ENCODE results near the gene MYADML2.
"Not testable (repeated sequence)": the region's sequence is repeated elsewhere in the genome, so short reads cannot be mapped to it uniquely, and the experiment has no call there.

The MYADML2 gene

DNA sequence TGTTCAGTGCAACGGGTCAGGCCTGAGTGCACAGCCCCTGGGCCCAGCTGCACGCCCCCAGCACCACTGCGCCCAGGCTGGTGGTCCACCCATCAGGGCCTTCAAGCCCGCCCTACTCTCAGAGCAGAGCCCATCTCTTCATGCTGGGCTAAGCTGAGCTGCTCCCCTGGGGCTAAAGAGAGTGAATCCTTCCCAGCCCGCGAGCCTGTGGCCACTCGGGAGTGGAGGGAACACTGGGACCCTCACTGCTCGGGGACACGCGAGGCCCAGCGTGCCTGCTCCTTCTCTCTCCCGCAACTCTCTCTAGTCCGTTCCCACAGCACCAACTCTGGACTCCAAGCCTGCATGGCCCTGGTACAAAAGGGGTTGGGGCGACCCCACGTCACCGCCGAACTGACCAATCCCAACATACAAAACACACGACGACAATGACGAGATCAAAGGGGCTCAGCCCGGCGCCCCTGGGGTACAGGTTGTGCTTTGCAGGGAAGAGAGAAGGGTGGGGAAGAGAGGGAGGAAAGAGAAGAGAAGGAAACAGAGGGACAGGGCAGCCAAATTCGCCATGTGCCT lies 25.0 kb downstream of the MYADML2 start:
- no peak for DNase-seq
- 97% methylated on average over 13 of the region's 23 CpGs for WGBS (ENCODE audit: insufficient coverage)
- POLR2A ChIA-PET, result no interaction called here
- no peaks in the 10 kb centered on the region for H3K27me3 ChIP-seq (replicated peaks in 2 of 5; ENCODE audit: control insufficient read depth in 4 of 5, insufficient read depth in 5 of 5, low read length in 4 of 5)
- H3K4me3 ChIP-seq (ENCODE audit: control insufficient read depth in 1 of 7, extremely low read depth in 1 of 7, insufficient read depth in 4 of 7, low read depth in 2 of 7, low read length in 6 of 7), result peak overlapping the region in 2 of 7 experiments; percentile 52 to 60
- peak overlapping the region in 1 of 2 experiments; percentile 88 for H3K27ac ChIP-seq (ENCODE audit: insufficient read depth in 1 of 2, low read depth in 1 of 2, low read length in 2 of 2, poor library complexity in 1 of 2, severe bottlenecking in 2 of 2)
- peaks cover 3 to 86% (median 73%) of the 10 kb centered on the region in 4 experiments for H3K4me1 ChIP-seq (ENCODE audit: control extremely low read depth in 1 of 4, control insufficient read depth in 4 of 4, insufficient read depth in 4 of 4, low read length in 3 of 4)
- H3K36me3 ChIP-seq (ENCODE audit: control insufficient read depth in 4 of 4, insufficient read depth in 4 of 4, low read length in 3 of 4), result peaks cover 0 to 39% (median 27%) of the 10 kb centered on the region in 4 experiments
- CTCF ChIA-PET, result interaction anchor here (0.6 to 3.4 kb wide), 4 partner anchors 9 to 99 kb away, joined by 3 to 15 read pairs (median 8); partner anchors contain the start of gene NOTUM
- H3K9me3 ChIP-seq (ENCODE audit: control extremely low read depth in 1 of 5, control insufficient read depth in 4 of 5, insufficient read depth in 2 of 5, low read depth in 1 of 5, low read length in 4 of 5), result no peaks in the 10 kb centered on the region

DNA sequence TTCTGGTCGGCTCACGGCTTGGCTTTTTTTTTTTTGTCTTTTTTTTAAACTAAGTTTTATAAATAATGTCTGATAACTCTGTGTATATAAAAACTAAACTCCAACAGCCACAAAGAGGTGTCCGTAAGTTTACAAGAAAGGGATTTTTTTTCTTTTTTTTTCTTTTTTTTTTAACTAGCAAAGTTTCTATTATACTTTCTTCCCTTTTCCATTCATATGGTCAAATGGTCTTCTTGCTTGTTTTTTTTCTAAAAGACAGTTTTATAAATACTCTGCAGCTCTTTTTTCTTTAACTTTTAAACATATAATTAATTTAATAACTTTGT lies 25.5 kb downstream of the MYADML2 start:
- peaks cover 9 to 90% (median 76%) of the 10 kb centered on the region in 4 experiments for H3K4me1 ChIP-seq (ENCODE audit: control extremely low read depth in 1 of 4, control insufficient read depth in 4 of 4, insufficient read depth in 4 of 4, low read length in 3 of 4)
- no CpG with 5 or more reads among the region's 3 CpGs for WGBS (ENCODE audit: insufficient coverage)
- H3K9me3 ChIP-seq (ENCODE audit: control extremely low read depth in 1 of 5, control insufficient read depth in 4 of 5, insufficient read depth in 2 of 5, low read depth in 1 of 5, low read length in 4 of 5), result no peaks in the 10 kb centered on the region
- no peaks in the 10 kb centered on the region for H3K27me3 ChIP-seq (replicated peaks in 2 of 5; ENCODE audit: control insufficient read depth in 4 of 5, insufficient read depth in 5 of 5, low read length in 4 of 5)
- DNase-seq, result no peak
- peak overlapping the region in 1 of 2 experiments; percentile 88 for H3K27ac ChIP-seq (ENCODE audit: insufficient read depth in 1 of 2, low read depth in 1 of 2, low read length in 2 of 2, poor library complexity in 1 of 2, severe bottlenecking in 2 of 2)
- CTCF ChIA-PET, result no interaction called here
- no peak overlapping the region for H3K4me3 ChIP-seq (ENCODE audit: control insufficient read depth in 1 of 7, extremely low read depth in 1 of 7, insufficient read depth in 4 of 7, low read depth in 2 of 7, low read length in 6 of 7)
- POLR2A ChIA-PET, result no interaction called here
- peaks cover 0 to 43% (median 27%) of the 10 kb centered on the region in 4 experiments for H3K36me3 ChIP-seq (ENCODE audit: control insufficient read depth in 4 of 4, insufficient read depth in 4 of 4, low read length in 3 of 4)

DNA sequence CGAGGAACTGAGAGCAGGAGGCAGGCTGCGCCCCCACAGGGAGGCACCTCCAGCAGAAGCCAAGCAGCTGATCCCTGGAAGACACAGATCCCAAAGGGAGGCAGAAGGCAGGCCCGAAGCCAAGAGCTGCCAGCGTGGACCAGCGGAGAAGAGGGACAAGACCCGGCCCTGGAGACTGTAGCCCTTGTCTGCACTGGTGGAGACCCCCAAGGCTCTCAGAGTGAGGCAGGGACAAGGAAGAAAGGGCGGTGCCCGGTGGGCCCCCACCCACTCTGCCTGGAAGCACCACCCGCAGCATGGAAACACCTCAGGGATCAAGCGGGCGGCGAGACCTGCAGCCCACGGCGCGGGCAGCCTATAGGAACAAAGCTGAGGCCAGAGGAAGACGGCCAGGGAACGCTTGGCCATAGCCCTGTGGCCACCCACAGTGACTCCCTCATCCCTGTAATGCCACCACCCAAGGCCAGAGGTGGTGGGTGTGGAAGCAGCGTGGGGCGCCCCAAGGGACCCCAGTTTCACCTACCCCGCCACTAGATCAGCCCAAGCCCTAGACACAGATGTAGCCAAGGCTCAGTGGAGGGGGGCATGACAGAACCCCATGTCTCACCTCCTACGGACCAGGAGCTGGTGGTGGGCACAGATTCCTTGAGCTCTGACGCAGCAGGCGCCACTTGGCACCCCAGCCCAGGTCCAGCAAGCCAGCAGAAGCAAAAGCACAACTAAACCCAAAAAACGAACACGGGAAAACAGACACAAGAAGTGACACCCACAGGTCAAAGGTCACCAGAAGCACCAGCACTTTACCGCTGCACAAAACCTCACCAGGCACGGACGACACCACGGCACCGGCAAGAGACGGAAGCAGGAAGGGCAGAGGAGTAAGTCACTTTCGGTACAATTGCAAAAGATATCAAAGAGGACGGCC lies 26.2 kb downstream of the MYADML2 start:
- H3K4me3 ChIP-seq (ENCODE audit: control insufficient read depth in 1 of 7, extremely low read depth in 1 of 7, insufficient read depth in 4 of 7, low read depth in 2 of 7, low read length in 6 of 7), result no peak overlapping the region
- ChIA-PET POLR2A (no interaction called here), CTCF (no interaction called here)
- WGBS (ENCODE audit: insufficient coverage), result 94% methylated on average over 21 of the region's 33 CpGs
- H3K27me3 ChIP-seq (replicated peaks in 2 of 5; ENCODE audit: control insufficient read depth in 4 of 5, insufficient read depth in 5 of 5, low read length in 4 of 5), result no peaks in the 10 kb centered on the region
- no peak overlapping the region for H3K27ac ChIP-seq (ENCODE audit: insufficient read depth in 1 of 2, low read depth in 1 of 2, low read length in 2 of 2, poor library complexity in 1 of 2, severe bottlenecking in 2 of 2)
- no peak for DNase-seq
- peaks cover 0 to 46% (median 27%) of the 10 kb centered on the region in 4 experiments for H3K36me3 ChIP-seq (ENCODE audit: control insufficient read depth in 4 of 4, insufficient read depth in 4 of 4, low read length in 3 of 4)
- peaks cover 9 to 84% (median 70%) of the 10 kb centered on the region in 4 experiments for H3K4me1 ChIP-seq (ENCODE audit: control extremely low read depth in 1 of 4, control insufficient read depth in 4 of 4, insufficient read depth in 4 of 4, low read length in 3 of 4)
- no peaks in the 10 kb centered on the region for H3K9me3 ChIP-seq (ENCODE audit: control extremely low read depth in 1 of 5, control insufficient read depth in 4 of 5, insufficient read depth in 2 of 5, low read depth in 1 of 5, low read length in 4 of 5)

DNA sequence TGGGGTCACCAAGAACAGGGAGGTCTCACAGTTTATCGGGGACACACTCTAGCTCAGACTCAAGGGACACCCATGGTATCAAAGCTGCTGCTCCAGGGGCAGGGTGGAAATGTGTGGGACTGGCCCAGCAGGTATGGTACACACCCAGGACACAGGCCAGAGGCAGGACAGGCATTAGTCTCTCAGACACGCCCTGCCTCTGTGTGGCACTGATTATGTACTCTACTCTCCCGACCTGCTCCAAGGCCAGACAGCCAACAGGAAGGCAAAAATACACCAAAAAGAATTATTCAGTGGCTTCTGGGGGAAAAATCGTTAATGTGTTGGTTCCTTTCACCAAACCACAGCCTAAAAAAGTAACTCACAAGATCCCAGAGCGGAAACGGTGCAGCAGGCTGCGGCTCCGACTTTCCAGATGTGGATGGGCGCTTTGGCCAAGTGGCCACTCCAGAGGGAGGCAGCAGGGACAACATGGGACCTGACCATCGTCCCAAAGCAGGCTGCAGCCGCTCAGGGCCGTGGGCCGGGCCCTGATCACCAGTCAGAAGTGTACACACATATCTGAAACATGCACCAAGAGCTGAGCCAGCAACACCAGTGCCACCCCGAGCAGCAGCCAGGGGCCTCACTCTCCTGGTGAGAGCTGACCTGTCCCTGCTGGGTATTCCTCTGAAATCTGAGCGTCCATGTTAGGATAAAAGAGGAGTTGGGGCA lies 28.0 kb downstream of the MYADML2 start:
- no peaks in the 10 kb centered on the region for H3K27me3 ChIP-seq (replicated peaks in 2 of 5; ENCODE audit: control insufficient read depth in 4 of 5, insufficient read depth in 5 of 5, low read length in 4 of 5)
- H3K36me3 ChIP-seq (ENCODE audit: control insufficient read depth in 4 of 4, insufficient read depth in 4 of 4, low read length in 3 of 4), result peaks cover 2 to 65% (median 43%) of the 10 kb centered on the region in 4 experiments
- peak overlapping the region in 1 of 7 experiments; percentile 19 for H3K4me3 ChIP-seq (ENCODE audit: control insufficient read depth in 1 of 7, extremely low read depth in 1 of 7, insufficient read depth in 4 of 7, low read depth in 2 of 7, low read length in 6 of 7)
- H3K27ac ChIP-seq (ENCODE audit: insufficient read depth in 1 of 2, low read depth in 1 of 2, low read length in 2 of 2, poor library complexity in 1 of 2, severe bottlenecking in 2 of 2), result peak overlapping the region in 1 of 2 experiments; percentile 66
- H3K4me1 ChIP-seq (ENCODE audit: control extremely low read depth in 1 of 4, control insufficient read depth in 4 of 4, insufficient read depth in 4 of 4, low read length in 3 of 4), result peaks cover 9 to 66% (median 52%) of the 10 kb centered on the region in 4 experiments
- POLR2A ChIA-PET, result no interaction called here
- CTCF ChIA-PET, result no interaction called here
- 45% methylated on average over 8 of the region's 15 CpGs for WGBS (ENCODE audit: insufficient coverage)
- H3K9me3 ChIP-seq (ENCODE audit: control extremely low read depth in 1 of 5, control insufficient read depth in 4 of 5, insufficient read depth in 2 of 5, low read depth in 1 of 5, low read length in 4 of 5), result no peaks in the 10 kb centered on the region
- no peak for DNase-seq

DNA sequence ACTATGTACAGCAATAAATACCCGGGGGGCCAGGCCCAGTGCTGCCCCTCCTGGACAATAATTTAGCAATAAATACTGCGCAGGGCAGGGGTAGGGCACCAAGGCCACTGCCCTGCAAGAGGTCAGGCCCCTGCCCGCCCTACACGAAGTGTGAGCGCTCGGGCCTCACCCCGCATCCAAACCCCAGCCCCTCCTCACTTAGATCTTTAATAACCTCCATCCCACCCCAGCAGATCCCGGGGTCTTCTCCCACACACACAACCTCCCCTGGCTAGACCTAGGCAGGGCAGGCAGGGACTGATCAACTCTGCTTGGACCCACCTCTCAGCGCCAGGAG lies 28.7 kb downstream of the MYADML2 start:
- 35% methylated on average over 8 of the region's 9 CpGs for WGBS (ENCODE audit: insufficient coverage)
- H3K36me3 ChIP-seq (ENCODE audit: control insufficient read depth in 4 of 4, insufficient read depth in 4 of 4, low read length in 3 of 4), result peaks cover 4 to 71% (median 49%) of the 10 kb centered on the region in 4 experiments
- CTCF ChIA-PET; DNase-seq; H3K27me3 ChIP-seq (replicated peaks in 2 of 5; ENCODE audit: control insufficient read depth in 4 of 5, insufficient read depth in 5 of 5, low read length in 4 of 5); H3K9me3 ChIP-seq (ENCODE audit: control extremely low read depth in 1 of 5, control insufficient read depth in 4 of 5, insufficient read depth in 2 of 5, low read depth in 1 of 5, low read length in 4 of 5): not testable (repeated sequence)
- H3K4me1 ChIP-seq (ENCODE audit: control extremely low read depth in 1 of 4, control insufficient read depth in 4 of 4, insufficient read depth in 4 of 4, low read length in 3 of 4), result peaks cover 9 to 59% (median 45%) of the 10 kb centered on the region in 4 experiments
- peak overlapping the region in 4 of 7 experiments; percentile 78 to 88 (median 80) for H3K4me3 ChIP-seq (ENCODE audit: control insufficient read depth in 1 of 7, extremely low read depth in 1 of 7, insufficient read depth in 4 of 7, low read depth in 2 of 7, low read length in 6 of 7)
- H3K27ac ChIP-seq (ENCODE audit: insufficient read depth in 1 of 2, low read depth in 1 of 2, low read length in 2 of 2, poor library complexity in 1 of 2, severe bottlenecking in 2 of 2), result peak overlapping the region in 1 of 2 experiments; percentile 66
- POLR2A ChIA-PET, result interaction anchor here (1.1 kb wide), 1 partner anchor 47 kb away, joined by 3 read pairs; the partner anchor contains the start of gene ARHGDIA

DNA sequence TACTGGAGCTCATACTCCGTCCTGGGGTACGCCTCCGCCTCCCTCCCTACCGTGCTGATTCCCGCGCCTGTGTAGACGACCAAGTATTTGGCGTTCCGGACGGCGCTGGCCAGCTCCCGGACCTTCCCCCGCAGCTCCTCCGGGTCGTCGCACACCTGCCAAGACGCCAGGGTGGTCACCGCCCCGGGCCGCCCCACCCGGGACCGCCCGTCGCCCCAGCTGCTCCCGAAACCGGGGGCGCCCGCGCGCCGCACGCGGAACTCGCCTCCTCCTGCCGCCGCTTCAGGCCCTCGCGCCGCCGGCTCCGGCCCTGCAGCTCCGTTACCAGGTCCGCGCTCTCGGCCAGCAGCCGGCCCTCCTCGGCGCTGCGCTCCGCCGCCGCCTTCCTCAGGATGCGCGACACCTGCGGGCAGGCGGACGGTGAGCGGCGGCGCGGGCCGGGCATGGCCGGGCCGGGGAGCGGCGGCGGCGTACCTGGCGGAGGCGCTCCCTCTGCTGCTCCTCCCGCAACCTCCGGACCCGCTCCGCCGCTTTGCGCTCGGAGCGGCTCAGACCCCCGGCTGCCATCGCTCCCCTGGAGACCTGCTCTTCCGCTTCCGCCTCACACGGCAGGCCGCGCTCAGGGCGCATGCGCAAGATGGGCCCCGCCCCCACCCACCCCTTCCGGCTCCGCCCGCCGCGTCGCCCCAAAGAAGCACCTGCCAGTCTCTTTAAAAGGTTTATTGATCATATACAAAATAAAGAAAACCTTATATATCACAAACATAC lies 29.3 kb downstream of the MYADML2 start, which contains the start of gene SIRT7:
Gene SIRT7, minus strand, starts transcription at position 612 of the 768 bp plus-strand sequence. Its CDS starts 45 bp downstream, at position 567.
- Histone ChIP-seq H3K4me1 (ENCODE audit: control extremely low read depth in 1 of 4, control insufficient read depth in 4 of 4, insufficient read depth in 4 of 4, low read length in 3 of 4) (peaks cover 9 to 54% (median 40%) of the 10 kb centered on the region in 4 experiments), H3K27me3 (replicated peaks in 2 of 5; ENCODE audit: control insufficient read depth in 4 of 5, insufficient read depth in 5 of 5, low read length in 4 of 5) (no peaks in the 10 kb centered on the region), H3K4me3 (ENCODE audit: control insufficient read depth in 1 of 7, extremely low read depth in 1 of 7, insufficient read depth in 4 of 7, low read depth in 2 of 7, low read length in 6 of 7) (peak within 1 kb of the TSS; percentile 68 to 88 (median 82)), H3K27ac (ENCODE audit: insufficient read depth in 1 of 2, low read depth in 1 of 2, low read length in 2 of 2, poor library complexity in 1 of 2, severe bottlenecking in 2 of 2) (peak within 1 kb of the TSS in 1 of 2 experiments; percentile 66), H3K9me3 (ENCODE audit: control extremely low read depth in 1 of 5, control insufficient read depth in 4 of 5, insufficient read depth in 2 of 5, low read depth in 1 of 5, low read length in 4 of 5) (no peaks in the 10 kb centered on the region), H3K36me3 (ENCODE audit: control insufficient read depth in 4 of 4, insufficient read depth in 4 of 4, low read length in 3 of 4) (peaks cover 4 to 75% (median 53%) of the 10 kb centered on the region in 4 experiments)
- peak; percentile 76 to 86 (median 83) for DNase-seq
- CTCF ChIA-PET, result interaction anchor here (1.3 to 2.2 kb wide), 3 partner anchors 9 to 48 kb away, joined by 3 to 8 read pairs (median 5); partner anchors contain the start of gene MAFG
- POLR2A ChIA-PET, result interaction anchor here (1.1 to 1.2 kb wide), 2 partner anchors 9 to 46 kb away, joined by 3 to 6 read pairs; partner anchors contain the start of genes ARHGDIA and MAFG
- under 1% methylated on average over 60 of the region's 94 CpGs for WGBS (ENCODE audit: insufficient coverage)

All from common myeloid progenitor, CD34-positive (primary cell).